Neuronal stem cell (in vitro differentiated cells): ENCODE data around the gene PTPRJ.

ENCODE experiments used
- DNase-seq: peaks from one replicate; pipeline ENCODE4 v3.0.0-alpha.2; 2013; ENCODE audit warnings: low spot score
- H2AFZ ChIP-seq: one replicate; pipeline ENCODE4 v1.6.1; 2013; ENCODE audit warnings: mild to moderate bottlenecking, low read length, inconsistent platforms
- H2AK5ac ChIP-seq: 2 replicates; pipeline ENCODE4 v1.6.1; 2013; ENCODE audit warnings: low read depth, mild to moderate bottlenecking, inconsistent platforms, low read length, moderate library complexity, mixed read lengths
- H2BK120ac ChIP-seq: 2 replicates; pipeline ENCODE4 v1.6.1; 2013; ENCODE audit warnings: low read depth, mild to moderate bottlenecking, inconsistent platforms, low read length, moderate library complexity, mixed read lengths
- H2BK12ac ChIP-seq: one replicate; pipeline ENCODE4 v1.6.1; 2013; ENCODE audit warnings: low read length, inconsistent platforms
- H2BK15ac ChIP-seq: 2 replicates; pipeline ENCODE4 v1.6.1; 2013; ENCODE audit warnings: mild to moderate bottlenecking, low read length, inconsistent platforms, mixed read lengths
- H2BK5ac ChIP-seq: one replicate; pipeline ENCODE4 v1.6.1; 2013; ENCODE audit warnings: inconsistent platforms, mild to moderate bottlenecking, low read length, moderate library complexity
- H3K14ac ChIP-seq: one replicate; pipeline ENCODE4 v1.6.1; 2013; ENCODE audit warnings: low read length, inconsistent platforms
- H3K18ac ChIP-seq: 2 replicates; pipeline ENCODE4 v1.6.1; 2013; ENCODE audit warnings: low read length, inconsistent platforms
- H3K23ac ChIP-seq: 2 replicates; pipeline ENCODE4 v1.6.1; 2013; ENCODE audit warnings: low read depth, mild to moderate bottlenecking, mixed read lengths, low read length, inconsistent platforms; ENCODE audit not compliant: poor library complexity
- H3K27ac ChIP-seq: replicated peaks from 3 replicates; pipeline ENCODE4 v1.5.1; 2013; ENCODE audit warnings: low read length, inconsistent platforms
- H3K27me3 ChIP-seq, 3 experiments: 2 replicates each; pipeline ENCODE4 v1.6.1; 2013; ENCODE audit warnings: low read length in 3 of 3, mild to moderate bottlenecking in 2 of 3, inconsistent platforms in 1 of 3, low read depth in 1 of 3, mixed read lengths in 1 of 3, moderate library complexity in 1 of 3; ENCODE audit not compliant: control insufficient read depth in 3 of 3, insufficient read depth in 3 of 3
- H3K36me3 ChIP-seq, 2 donors: replicated peaks in 1 of 2; 2 replicates each; pipeline ENCODE4 v1.6.1; 2013; ENCODE audit warnings: low read length in 2 of 2; ENCODE audit not compliant: control insufficient read depth in 2 of 2, insufficient read depth in 2 of 2
- H3K4ac ChIP-seq: 2 replicates; pipeline ENCODE4 v1.6.1; 2013; ENCODE audit warnings: inconsistent platforms, mild to moderate bottlenecking, low read length, moderate library complexity
- H3K4me1 ChIP-seq, 2 donors: 1 replicate in 1 of 2; 2 replicates in 1 of 2; pipeline ENCODE4 v1.6.1; 2013; ENCODE audit warnings: low read length in 2 of 2, low read depth in 1 of 2; ENCODE audit not compliant: control insufficient read depth in 2 of 2, insufficient read depth in 1 of 2
- H3K4me2 ChIP-seq: one replicate; pipeline ENCODE4 v1.6.1; 2013; ENCODE audit warnings: mild to moderate bottlenecking, low read length, inconsistent platforms; ENCODE audit not compliant: insufficient read depth, poor library complexity, severe bottlenecking
- H3K4me3 ChIP-seq, 2 donors: 2 replicates each; pipeline ENCODE4 v1.5.1; 2013; ENCODE audit warnings: low read length in 2 of 2, mild to moderate bottlenecking in 2 of 2, inconsistent platforms in 1 of 2, moderate library complexity in 1 of 2
- H3K79me1 ChIP-seq: one replicate; pipeline ENCODE4 v1.6.1; 2013; ENCODE audit warnings: low read depth, mild to moderate bottlenecking, inconsistent platforms, low read length, moderate library complexity
- H3K9ac ChIP-seq: one replicate; pipeline ENCODE4 v1.6.1; 2013; ENCODE audit warnings: mild to moderate bottlenecking, low read depth, low read length, inconsistent platforms; ENCODE audit not compliant: poor library complexity
- H3K9me3 ChIP-seq, 2 donors: replicated peaks in 1 of 2; 2 replicates each; pipeline versions ENCODE3 to v1.6.1; 2013; ENCODE audit warnings: low read length in 2 of 2, mild to moderate bottlenecking in 2 of 2, inconsistent platforms in 1 of 2, low read depth in 1 of 2, mixed read lengths in 1 of 2, moderate library complexity in 1 of 2; ENCODE audit not compliant: control insufficient read depth in 2 of 2, insufficient read depth in 1 of 2
- H4K8ac ChIP-seq: one replicate; pipeline ENCODE4 v1.6.1; 2013; ENCODE audit warnings: low read depth, mild to moderate bottlenecking, inconsistent platforms, low read length, moderate library complexity
- H4K91ac ChIP-seq: one replicate; pipeline ENCODE4 v1.6.1; 2013; ENCODE audit warnings: low read length, low read depth, mild to moderate bottlenecking, inconsistent platforms; ENCODE audit not compliant: poor library complexity
- WGBS, 2 donors: extraction: QIAGEN DNeasy Blood & Tissue Kit; methylation state at CpG; one replicate each; pipeline ENCODE4 v1.1.7; 2013; ENCODE audit warnings: missing lambda C conversion rate in 2 of 2, mixed read lengths in 1 of 2; ENCODE audit not compliant: insufficient read length in 2 of 2, insufficient replicate concordance in 1 of 2; ENCODE audit errors: extremely low coverage in 2 of 2; 5-methylcytosine and 5-hydroxymethylcytosine counted together

Gene PTPRJ

DNA sequence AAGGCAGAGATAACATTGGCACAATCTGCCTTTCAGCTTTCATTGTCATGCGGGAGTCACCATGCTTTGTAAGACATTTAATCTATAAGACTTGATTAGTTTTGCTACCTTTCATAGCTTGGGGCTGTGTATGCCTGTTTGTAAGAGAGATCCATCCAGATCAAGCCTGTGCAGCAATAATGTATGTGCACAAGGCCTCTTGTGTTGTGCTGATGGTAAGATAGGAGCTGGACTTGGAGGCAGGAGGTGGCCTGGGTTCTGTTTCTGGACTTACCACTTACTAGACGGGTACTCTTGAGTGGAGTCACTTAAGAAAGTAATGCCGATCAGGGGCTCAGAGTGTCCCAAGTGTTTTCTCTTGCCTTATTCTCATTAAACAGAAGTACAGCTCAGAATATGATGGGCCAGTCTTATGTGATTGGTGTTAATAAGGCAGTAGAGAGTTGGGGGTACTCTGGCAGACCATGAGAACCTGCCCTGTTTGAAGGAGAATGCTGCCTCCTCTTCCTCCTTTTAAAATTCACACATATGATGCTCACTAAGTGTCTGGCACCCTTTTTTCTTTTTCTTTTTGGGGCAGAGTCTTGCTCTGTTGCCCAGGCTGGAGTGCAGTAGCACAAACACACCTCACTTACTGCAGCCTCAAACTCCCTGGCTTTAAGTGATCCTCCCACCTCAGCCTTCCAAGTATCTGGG lies 30.9 kb downstream of the PTPRJ start:
- Histone ChIP-seq H3K27me3 (no peaks in the 10 kb centered on the region), H3K4me2 (no peak overlapping the region), H4K8ac (no peak overlapping the region), H3K79me1 (peaks cover 9% of the 10 kb centered on the region), H3K4me1 (peaks cover 4 to 11% of the 10 kb centered on the region in 2 donors), H3K18ac (no peak overlapping the region), H3K27ac (no peak overlapping the region), H3K36me3 (no peaks in the 10 kb centered on the region), H2BK5ac (no peak overlapping the region), H2BK12ac (no peak overlapping the region), H2AFZ (no peak overlapping the region), H3K23ac (no peak overlapping the region), H2BK120ac (no peak overlapping the region), H3K9me3 (no peaks in the 10 kb centered on the region), H3K4ac (no peak overlapping the region), H3K9ac (no peak overlapping the region), H3K4me3 (no peak overlapping the region), H2AK5ac (no peak overlapping the region), H2BK15ac (no peak overlapping the region), H4K91ac (no peak overlapping the region), H3K14ac (no peak overlapping the region)
- WGBS, 2 donors = no CpG with 5 or more reads among the region's 3 CpGs
- no peak for DNase-seq

DNA sequence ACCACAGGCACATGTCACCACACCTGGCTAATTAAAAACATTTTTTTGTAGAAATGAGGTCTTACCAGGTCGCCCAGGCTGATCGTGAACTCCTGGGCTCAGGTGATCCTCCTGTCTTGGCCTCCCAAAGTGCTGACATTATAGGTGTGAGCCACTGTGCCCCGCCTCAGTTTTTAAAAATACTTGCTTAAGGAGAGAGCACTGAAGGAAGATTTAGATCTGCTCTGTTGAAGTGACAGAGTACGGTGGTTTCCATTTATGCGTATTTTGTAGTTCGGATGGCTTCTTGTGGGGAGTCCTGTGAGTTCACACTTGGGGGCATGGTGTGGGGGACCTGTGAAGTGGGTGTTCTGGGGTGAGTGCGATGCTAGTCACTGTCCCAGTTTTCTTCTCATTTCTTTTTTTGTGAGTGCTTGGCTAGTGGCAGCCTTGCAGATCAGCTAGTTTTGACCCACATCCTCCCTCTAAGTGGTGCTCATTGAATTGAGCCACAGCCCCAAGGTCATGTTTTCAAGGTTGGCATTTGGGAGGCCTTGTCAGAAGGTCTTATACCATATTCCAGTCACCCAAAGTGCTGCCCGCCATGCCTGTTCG lies 31.5 kb downstream of the PTPRJ start:
- DNase-seq = no peak
- no CpG with 5 or more reads among the region's 9 CpGs for WGBS, 2 donors
- peaks cover 9% of the 10 kb centered on the region for H3K79me1 ChIP-seq
- peaks cover 0 to 9% of the 10 kb centered on the region in 2 donors for H3K4me1 ChIP-seq
- no peak overlapping the region for H3K18ac ChIP-seq
- no peak overlapping the region for H2BK12ac ChIP-seq
- H2AK5ac ChIP-seq = no peak overlapping the region
- H3K36me3 ChIP-seq = no peaks in the 10 kb centered on the region
- no peak overlapping the region for H3K23ac ChIP-seq
- H3K4me2 ChIP-seq = no peak overlapping the region
- H2BK15ac ChIP-seq = no peak overlapping the region
- H3K9ac ChIP-seq = no peak overlapping the region
- H4K91ac ChIP-seq = no peak overlapping the region
- no peaks in the 10 kb centered on the region for H3K27me3 ChIP-seq
- H2BK120ac ChIP-seq = no peak overlapping the region
- H2AFZ ChIP-seq = no peak overlapping the region
- no peak overlapping the region for H3K14ac ChIP-seq
- no peak overlapping the region for H3K4ac ChIP-seq
- H4K8ac ChIP-seq = no peak overlapping the region
- H3K4me3 ChIP-seq = no peak overlapping the region
- no peak overlapping the region for H3K27ac ChIP-seq
- H2BK5ac ChIP-seq = no peak overlapping the region
- no peaks in the 10 kb centered on the region for H3K9me3 ChIP-seq

DNA sequence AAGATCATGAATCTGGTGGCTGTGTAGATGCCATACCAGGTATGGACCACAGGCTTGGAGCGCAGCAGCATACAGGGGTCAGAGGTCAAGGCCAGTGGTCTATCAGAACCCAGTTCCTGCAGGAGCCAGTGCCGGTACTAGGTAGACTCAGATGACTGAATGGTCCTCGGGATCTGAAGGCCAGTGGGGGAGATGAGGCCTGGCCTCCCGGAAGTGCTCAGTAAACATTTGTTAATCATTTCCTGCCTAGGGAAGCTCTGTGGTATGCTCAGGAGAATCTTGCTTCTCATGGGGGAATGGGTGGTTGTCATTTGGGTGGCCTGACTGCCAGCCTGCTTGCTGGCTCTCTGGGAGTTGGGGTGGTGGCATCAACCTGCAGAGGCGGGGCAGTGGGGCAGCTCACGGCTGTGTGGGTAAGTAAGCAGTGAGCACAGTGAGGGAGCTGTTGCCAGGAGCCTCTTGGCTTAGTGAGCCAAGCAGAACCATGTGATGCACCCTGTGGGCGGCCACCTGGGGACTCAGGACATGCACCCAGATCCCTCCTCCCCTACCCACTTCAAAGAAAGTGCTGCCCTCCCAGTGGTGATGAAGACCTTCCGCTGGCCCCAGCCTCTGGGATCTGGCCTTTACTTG lies 33.0 kb downstream of the PTPRJ start:
- H2BK5ac ChIP-seq = no peak overlapping the region
- H3K4ac ChIP-seq = no peak overlapping the region
- DNase-seq = no peak
- peaks cover 6% of the 10 kb centered on the region for H3K79me1 ChIP-seq
- no peaks in the 10 kb centered on the region for H3K9me3 ChIP-seq
- H3K4me2 ChIP-seq = no peak overlapping the region
- no peaks in the 10 kb centered on the region for H3K36me3 ChIP-seq
- no peak overlapping the region for H2BK12ac ChIP-seq
- WGBS, 2 donors = no CpG with 5 or more reads among the region's 8 CpGs
- peaks cover 8 to 19% of the 10 kb centered on the region in 2 donors for H3K4me1 ChIP-seq
- no peak overlapping the region for H4K91ac ChIP-seq
- no peak overlapping the region for H3K14ac ChIP-seq
- no peak overlapping the region for H2BK15ac ChIP-seq
- no peak overlapping the region for H2AK5ac ChIP-seq
- H3K27me3 ChIP-seq = no peaks in the 10 kb centered on the region
- H3K4me3 ChIP-seq = no peak overlapping the region
- no peak overlapping the region for H3K27ac ChIP-seq
- H4K8ac ChIP-seq = no peak overlapping the region
- H3K18ac ChIP-seq = no peak overlapping the region
- H2AFZ ChIP-seq = no peak overlapping the region
- no peak overlapping the region for H3K9ac ChIP-seq
- no peak overlapping the region for H2BK120ac ChIP-seq
- no peak overlapping the region for H3K23ac ChIP-seq

DNA sequence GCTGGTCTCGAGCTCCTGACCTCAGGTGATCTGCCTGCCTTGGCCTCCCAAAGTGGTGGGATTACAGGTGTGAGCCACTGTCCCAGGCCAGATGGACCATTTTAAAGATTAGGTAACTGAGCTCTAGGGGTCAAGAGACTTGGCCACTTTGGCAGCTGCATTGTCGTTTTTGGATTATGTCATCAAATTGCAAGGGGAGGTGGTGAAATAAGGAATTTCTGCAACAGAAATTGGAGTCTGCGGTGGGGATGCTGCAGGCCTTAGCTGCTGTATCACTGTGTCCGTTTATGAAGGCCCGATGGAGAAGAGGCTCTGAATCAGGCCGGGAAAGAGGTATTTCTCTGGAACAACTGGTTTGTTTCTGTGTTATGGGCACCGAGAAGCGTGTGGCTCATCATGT lies 34.6 kb downstream of the PTPRJ start:
- no peak for DNase-seq
- Histone ChIP-seq H2BK15ac (no peak overlapping the region), H3K4me2 (no peak overlapping the region), H3K9ac (no peak overlapping the region), H2AFZ (no peak overlapping the region), H2AK5ac (no peak overlapping the region), H3K4ac (no peak overlapping the region), H4K91ac (no peak overlapping the region), H2BK120ac (no peak overlapping the region), H3K4me1 (peaks cover 19 to 24% of the 10 kb centered on the region in 2 donors), H4K8ac (no peak overlapping the region), H3K27ac (no peak overlapping the region), H3K14ac (no peak overlapping the region), H3K36me3 (no peaks in the 10 kb centered on the region), H3K18ac (no peak overlapping the region), H3K79me1 (peaks cover 6% of the 10 kb centered on the region), H2BK12ac (no peak overlapping the region), H3K27me3 (no peaks in the 10 kb centered on the region), H2BK5ac (no peak overlapping the region), H3K23ac (no peak overlapping the region), H3K4me3 (no peak overlapping the region), H3K9me3 (no peaks in the 10 kb centered on the region)
- WGBS, 2 donors = no CpG with 5 or more reads among the region's 8 CpGs
